T-helper 9 cell (primary cell): ENCODE results near the gene ARHGAP26.
A peak's percentile ranks its signal among the peaks of the same experiment; 100 is the strongest.
"Not testable (repeated sequence)": the region's sequence is repeated elsewhere in the genome, so short reads cannot be mapped to it uniquely, and the experiment has no call there.

Experiments
- DNase-seq: peaks from one replicate; pipeline ENCODE4 v3.0.0-alpha.2; 2020

ARHGAP26 gene

GRCh38 chr5:142994218-142994617 lies 224.0 kb downstream of the ARHGAP26 start:
- no peak for DNase-seq

- not testable (repeated sequence) for DNase-seq
These were observed 225.4 kb downstream of the ARHGAP26 start for GRCh38 chr5:142995621-142996020.

GRCh38 chr5:142997591-142997990 lies 227.4 kb downstream of the ARHGAP26 start:
- no peak for DNase-seq

- DNase-seq: no peak
These were observed 228.3 kb downstream of the ARHGAP26 start for GRCh38 chr5:142998316-142999020.

- not testable (repeated sequence) for DNase-seq
These were observed 230.4 kb downstream of the ARHGAP26 start for GRCh38 chr5:143000551-143000950.

GRCh38 chr5:143001764-143002351 lies 231.7 kb downstream of the ARHGAP26 start:
- DNase-seq: peak; percentile 4

GRCh38 chr5:143002459-143003327 lies 232.5 kb downstream of the ARHGAP26 start:
- DNase-seq: peak; percentile 36

- no peak for DNase-seq
These were observed 233.1 kb downstream of the ARHGAP26 start for GRCh38 chr5:143003328-143003636.

GRCh38 chr5:143004361-143005145 lies 234.4 kb downstream of the ARHGAP26 start:
- DNase-seq: no peak

- no peak for DNase-seq
These were observed 236.3 kb downstream of the ARHGAP26 start for GRCh38 chr5:143006501-143006900.

GRCh38 chr5:143008032-143008431 lies 237.9 kb downstream of the ARHGAP26 start:
- DNase-seq: no peak

- DNase-seq: peak; percentile 59
These were observed 238.8 kb downstream of the ARHGAP26 start for GRCh38 chr5:143008809-143009521.

- DNase-seq: no peak
These were observed 240.2 kb downstream of the ARHGAP26 start for GRCh38 chr5:143010351-143010750.

- no peak for DNase-seq
These were observed 241.4 kb downstream of the ARHGAP26 start for GRCh38 chr5:143011585-143011984.

GRCh38 chr5:143013176-143013891 lies 243.2 kb downstream of the ARHGAP26 start:
- DNase-seq: no peak

- DNase-seq: peak; percentile 6
These were observed 244.0 kb downstream of the ARHGAP26 start for GRCh38 chr5:143014017-143014651.

- peak; percentile 25 for DNase-seq
These were observed 246.8 kb downstream of the ARHGAP26 start for GRCh38 chr5:143016777-143017516.

- DNase-seq: no peak
These were observed 247.4 kb downstream of the ARHGAP26 start for GRCh38 chr5:143017541-143017940.

GRCh38 chr5:143017992-143018391 lies 247.8 kb downstream of the ARHGAP26 start:
- no peak for DNase-seq

GRCh38 chr5:143019157-143019556 lies 249.0 kb downstream of the ARHGAP26 start:
- no peak for DNase-seq
